ENCODE data around the gene LGMN. TPM values are rescaled to one million over a fixed set of nuclear protein-coding genes. Genes with fewer than 3 reads are reported as not detected.

LGMN gene
- total RNA-seq, 1 experiment from 2014 or later, result 94.2 TPM

- no peak overlapping the region for H3K27ac Mint-ChIP-seq (ENCODE audit: unreplicated experiment)
- H3K4me3 Mint-ChIP-seq (ENCODE audit: unreplicated experiment), result no peak overlapping the region
- H3K36me3 Mint-ChIP-seq (ENCODE audit: insufficient read depth, unreplicated experiment), result peaks cover 18% of the 10 kb centered on the region
- no peak for DNase-seq
- H3K4me1 Mint-ChIP-seq (ENCODE audit: low read depth, unreplicated experiment), result peaks cover 7% of the 10 kb centered on the region
- BruUV-seq (replicated peaks), result no TSS peak
- intact Hi-C loops (cut with micrococcal nuclease; ENCODE audit: unreplicated experiment), result no loop called here
- H3K36me3 ChIP-seq (ENCODE audit: control insufficient read depth, insufficient read depth, low read length), result no peaks in the 10 kb centered on the region
- no peak overlapping the region for H3K4me3 ChIP-seq (ENCODE audit: low read depth, low read length)
- ChIA-PET POLR2A (no interaction called here), CTCF (no interaction called here)
- no peak for TF ChIP-seq CTCF (IDR thresholded peaks at IDR 0.05; ENCODE audit: insufficient read depth in 1 of 2, low read depth in 1 of 2, low read length in 1 of 2, severe bottlenecking in 1 of 2, unreplicated experiment in 1 of 2)
- H3K9me3 Mint-ChIP-seq (ENCODE audit: unreplicated experiment), result no peaks in the 10 kb centered on the region
- H3K27me3 ChIP-seq (replicated peaks; ENCODE audit: control insufficient read depth, insufficient read depth, low read length), result no peaks in the 10 kb centered on the region
- H3K27me3 Mint-ChIP-seq (ENCODE audit: insufficient read depth, unreplicated experiment), result peaks cover 9% of the 10 kb centered on the region
- 0 out of 2 replicates have a peak, but pooled peaks cover 5% of the 10 kb centered on the region for H3K4me1 ChIP-seq
- H3K9me3 ChIP-seq, result no peaks in the 10 kb centered on the region
Measured at GRCh38 chr14:92696366-92696765, 52.1 kb downstream of the LGMN start.

- intact Hi-C loops (cut with micrococcal nuclease; ENCODE audit: unreplicated experiment), result no loop called here
- no peak for DNase-seq
- H3K27ac Mint-ChIP-seq (ENCODE audit: unreplicated experiment), result peak overlapping the region; percentile 58
- no peaks in the 10 kb centered on the region for H3K9me3 Mint-ChIP-seq (ENCODE audit: unreplicated experiment)
- H3K27me3 Mint-ChIP-seq (ENCODE audit: insufficient read depth, unreplicated experiment), result peaks cover 9% of the 10 kb centered on the region
- no TSS peak for BruUV-seq (replicated peaks)
- Histone ChIP-seq H3K36me3 (ENCODE audit: control insufficient read depth, insufficient read depth, low read length) (no peaks in the 10 kb centered on the region), H3K9me3 (no peaks in the 10 kb centered on the region), H3K4me3 (ENCODE audit: low read depth, low read length) (no peak overlapping the region), H3K27me3 (replicated peaks; ENCODE audit: control insufficient read depth, insufficient read depth, low read length) (no peaks in the 10 kb centered on the region), H3K4me1 (0 out of 2 replicates have a peak, but pooled peaks cover 5% of the 10 kb centered on the region)
- ChIA-PET CTCF (no interaction called here), POLR2A (no interaction called here)
- H3K4me1 Mint-ChIP-seq (ENCODE audit: low read depth, unreplicated experiment), result peaks cover 7% of the 10 kb centered on the region
- no peak overlapping the region for H3K4me3 Mint-ChIP-seq (ENCODE audit: unreplicated experiment)
- TF ChIP-seq CTCF (IDR thresholded peaks at IDR 0.05; ENCODE audit: insufficient read depth in 1 of 2, low read depth in 1 of 2, low read length in 1 of 2, severe bottlenecking in 1 of 2, unreplicated experiment in 1 of 2), result no peak
- H3K36me3 Mint-ChIP-seq (ENCODE audit: insufficient read depth, unreplicated experiment), result peaks cover 18% of the 10 kb centered on the region
Measured at GRCh38 chr14:92695562-92695961, 52.9 kb downstream of the LGMN start.

GRCh38 chr14:92694807-92695206 is 53.6 kb downstream of the LGMN start:
- H3K4me1 ChIP-seq, result 0 out of 2 replicates have a peak, but pooled peaks cover 5% of the 10 kb centered on the region
- Mint-ChIP-seq H3K27me3 (ENCODE audit: insufficient read depth, unreplicated experiment) (peaks cover 9% of the 10 kb centered on the region), H3K9me3 (ENCODE audit: unreplicated experiment) (no peaks in the 10 kb centered on the region), H3K4me1 (ENCODE audit: low read depth, unreplicated experiment) (peaks cover 7% of the 10 kb centered on the region), H3K27ac (ENCODE audit: unreplicated experiment) (no peak overlapping the region), H3K36me3 (ENCODE audit: insufficient read depth, unreplicated experiment) (peaks cover 18% of the 10 kb centered on the region), H3K4me3 (ENCODE audit: unreplicated experiment) (no peak overlapping the region)
- no peak for DNase-seq
- H3K9me3 ChIP-seq, result no peaks in the 10 kb centered on the region
- CTCF ChIA-PET, result no interaction called here
- no peaks in the 10 kb centered on the region for H3K36me3 ChIP-seq (ENCODE audit: control insufficient read depth, insufficient read depth, low read length)
- POLR2A ChIA-PET, result no interaction called here
- no peaks in the 10 kb centered on the region for H3K27me3 ChIP-seq (replicated peaks; ENCODE audit: control insufficient read depth, insufficient read depth, low read length)
- no peak overlapping the region for H3K4me3 ChIP-seq (ENCODE audit: low read depth, low read length)
- intact Hi-C loops (cut with micrococcal nuclease; ENCODE audit: unreplicated experiment), result no loop called here
- no peak for TF ChIP-seq CTCF (IDR thresholded peaks at IDR 0.05; ENCODE audit: insufficient read depth in 1 of 2, low read depth in 1 of 2, low read length in 1 of 2, severe bottlenecking in 1 of 2, unreplicated experiment in 1 of 2)
- BruUV-seq (replicated peaks), result no TSS peak

Measured in Caco-2 (cell line).